H1 (cell line): Measurements from ENCODE around the gene MED1.

ENCODE experiments used
- BCL11A ChIP-seq, 2 experiments: IDR thresholded peaks; one replicate each; pipeline ENCODE4 v1.6.1; 2011; ENCODE audit warnings: low read depth in 2 of 2, low read length in 2 of 2, mild to moderate bottlenecking in 2 of 2
- CHD1 ChIP-seq: IDR thresholded peaks from 2 replicates; pipeline ENCODE4 v1.6.1; 2012; ENCODE audit warnings: low read depth, low read length, improper control_type of control experiment
- CTCF ChIP-seq, 3 experiments: IDR thresholded peaks; 1 replicate in 2 of 3; 2 replicates in 1 of 3; pipeline versions ENCODE4 v1.5.1 to v1.6.1; 2011; ENCODE audit warnings: low read length in 3 of 3, mild to moderate bottlenecking in 3 of 3, inconsistent platforms in 2 of 3, low read depth in 1 of 3, moderate library complexity in 1 of 3; ENCODE audit not compliant: insufficient read depth in 1 of 3; ENCODE audit errors: control extremely low read depth in 1 of 3
- POLR2A ChIP-seq, 2 experiments: IDR thresholded peaks; 1 replicate in 1 of 2; 2 replicates in 1 of 2; pipeline ENCODE4 v1.6.1; 2011; ENCODE audit warnings: low read depth in 2 of 2, low read length in 2 of 2, mild to moderate bottlenecking in 2 of 2; ENCODE audit errors: control extremely low read depth in 1 of 2

GRCh38 chr17:39484178-39484577, 33.1 kb upstream of the MED1 start:
- no peak for TF ChIP-seq CHD1
- TF ChIP-seq BCL11A (IDR thresholded peaks at IDR 0.05; ENCODE audit: low read depth in 2 of 2, low read length in 2 of 2) = no peak
- TF ChIP-seq POLR2A (IDR thresholded peaks at IDR 0.05; ENCODE audit: control extremely low read depth in 1 of 2, low read depth in 2 of 2, low read length in 2 of 2) = no peak
- no peak for TF ChIP-seq CTCF (IDR thresholded peaks at IDR 0.05; ENCODE audit: control extremely low read depth in 1 of 3, insufficient read depth in 1 of 3, low read depth in 1 of 3, low read length in 3 of 3)
